Measurements from ENCODE around the gene GIMAP8.

The GIMAP8 gene

GRCh38 chr7:150524018-150524417 lies 73.6 kb downstream of the GIMAP8 start:
- no peak overlapping the region for H2AFZ ChIP-seq (ENCODE audit: low read length)
- H4K20me1 ChIP-seq (ENCODE audit: insufficient read depth, low read length), result no peaks in the 10 kb centered on the region
- H3F3A ChIP-seq (ENCODE audit: insufficient read depth, low read length), result no peaks in the 10 kb centered on the region
- no peaks in the 10 kb centered on the region for H3K9me3 ChIP-seq (ENCODE audit: low read length)
- no peak overlapping the region for H3K27ac ChIP-seq (ENCODE audit: low read depth, low read length, poor library complexity, severe bottlenecking)
- TF ChIP-seq EZH2 (IDR thresholded peaks at IDR 0.05; ENCODE audit: borderline replicate concordance, low read length) (no peak), CTCF (IDR thresholded peaks at IDR 0.05; ENCODE audit: low read length) (no peak)
- no peaks in the 10 kb centered on the region for H3K4me1 ChIP-seq (ENCODE audit: insufficient read depth, low read length, severe bottlenecking)
- no peaks in the 10 kb centered on the region for H3K79me2 ChIP-seq (ENCODE audit: insufficient read depth, low read length)
- H3K9ac ChIP-seq (ENCODE audit: low read length), result no peak overlapping the region
- H3K4me3 ChIP-seq (ENCODE audit: low read depth, low read length, poor library complexity, severe bottlenecking), result no peak overlapping the region
- no peak overlapping the region for H3K4me2 ChIP-seq (ENCODE audit: low read length)
- H3K9me2 ChIP-seq (ENCODE audit: low read depth, low read length), result no peaks in the 10 kb centered on the region
- H3K36me3 ChIP-seq (ENCODE audit: insufficient read depth, low read length), result no peaks in the 10 kb centered on the region
- no peaks in the 10 kb centered on the region; the same call in 1 of the 2 replicates for H3K27me3 ChIP-seq (ENCODE audit: insufficient read depth, low read length)

All from OCI-LY1 (cell line).